Measurements from ENCODE around the gene HNRNPF. TPM values are rescaled to one million over a fixed set of nuclear protein-coding genes. Genes with fewer than 3 reads are reported as not detected.
A peak's percentile ranks its signal among the peaks of the same experiment; 100 is the strongest.

HNRNPF gene
- total RNA-seq, 2 experiments from 2014 or later = 86.5 to 87.9 TPM

GRCh38 chr10:43404704-43405084, 4.3 kb downstream of the HNRNPF start:
- H3K4me3 ChIP-seq (ENCODE audit: low read length) = peak overlapping the region; percentile 80
- CTCF ChIA-PET = no interaction called here
- H3K27ac ChIP-seq (ENCODE audit: low read depth in 1 of 2, low read length in 2 of 2) = peak overlapping the region; percentile 62 to 65
- Mint-ChIP-seq H3K9me3 (no peaks in the 10 kb centered on the region), H3K27ac (peak overlapping the region; percentile 93), H3K4me1 (ENCODE audit: low read depth) (peaks cover 71% of the 10 kb centered on the region), H3K36me3 (ENCODE audit: low read depth) (peaks cover 86% of the 10 kb centered on the region), H3K27me3 (no peaks in the 10 kb centered on the region), H3K4me3 (peak overlapping the region; percentile 89)
- DNase-seq (peak in 3 of 14 experiments; percentile 41 to 78 (median 43)), ATAC-seq (ENCODE audit: poor library complexity) (no peak)
- peaks cover 18% of the 10 kb centered on the region for H3K36me3 ChIP-seq (ENCODE audit: insufficient read depth, low read length)
- no peaks in the 10 kb centered on the region for H3K27me3 ChIP-seq (ENCODE audit: control insufficient read depth in 1 of 2, insufficient read depth in 2 of 2, low read length in 2 of 2)
- peaks cover 68% of the 10 kb centered on the region for H3K4me1 ChIP-seq (ENCODE audit: insufficient read depth, low read length)
- intact Hi-C loops (cut with DNase I, micrococcal nuclease) = no loop called here
- no peaks in the 10 kb centered on the region for H3K9me3 ChIP-seq (ENCODE audit: control insufficient read depth in 1 of 2, insufficient read depth in 1 of 2, low read length in 2 of 2)
- POLR2A ChIA-PET = interaction anchor here (3.7 to 3.9 kb wide), 2 partner anchors 7 to 15 kb away, joined by 36 to 54 read pairs; no protein-coding TSS in a partner anchor
- TF ChIP-seq, protein P1, sequence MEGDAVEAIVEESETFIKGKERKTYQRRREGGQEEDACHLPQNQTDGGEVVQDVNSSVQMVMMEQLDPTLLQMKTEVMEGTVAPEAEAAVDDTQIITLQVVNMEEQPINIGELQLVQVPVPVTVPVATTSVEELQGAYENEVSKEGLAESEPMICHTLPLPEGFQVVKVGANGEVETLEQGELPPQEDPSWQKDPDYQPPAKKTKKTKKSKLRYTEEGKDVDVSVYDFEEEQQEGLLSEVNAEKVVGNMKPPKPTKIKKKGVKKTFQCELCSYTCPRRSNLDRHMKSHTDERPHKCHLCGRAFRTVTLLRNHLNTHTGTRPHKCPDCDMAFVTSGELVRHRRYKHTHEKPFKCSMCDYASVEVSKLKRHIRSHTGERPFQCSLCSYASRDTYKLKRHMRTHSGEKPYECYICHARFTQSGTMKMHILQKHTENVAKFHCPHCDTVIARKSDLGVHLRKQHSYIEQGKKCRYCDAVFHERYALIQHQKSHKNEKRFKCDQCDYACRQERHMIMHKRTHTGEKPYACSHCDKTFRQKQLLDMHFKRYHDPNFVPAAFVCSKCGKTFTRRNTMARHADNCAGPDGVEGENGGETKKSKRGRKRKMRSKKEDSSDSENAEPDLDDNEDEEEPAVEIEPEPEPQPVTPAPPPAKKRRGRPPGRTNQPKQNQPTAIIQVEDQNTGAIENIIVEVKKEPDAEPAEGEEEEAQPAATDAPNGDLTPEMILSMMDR (IDR thresholded peaks at IDR 0.05) = no peak

DNA sequence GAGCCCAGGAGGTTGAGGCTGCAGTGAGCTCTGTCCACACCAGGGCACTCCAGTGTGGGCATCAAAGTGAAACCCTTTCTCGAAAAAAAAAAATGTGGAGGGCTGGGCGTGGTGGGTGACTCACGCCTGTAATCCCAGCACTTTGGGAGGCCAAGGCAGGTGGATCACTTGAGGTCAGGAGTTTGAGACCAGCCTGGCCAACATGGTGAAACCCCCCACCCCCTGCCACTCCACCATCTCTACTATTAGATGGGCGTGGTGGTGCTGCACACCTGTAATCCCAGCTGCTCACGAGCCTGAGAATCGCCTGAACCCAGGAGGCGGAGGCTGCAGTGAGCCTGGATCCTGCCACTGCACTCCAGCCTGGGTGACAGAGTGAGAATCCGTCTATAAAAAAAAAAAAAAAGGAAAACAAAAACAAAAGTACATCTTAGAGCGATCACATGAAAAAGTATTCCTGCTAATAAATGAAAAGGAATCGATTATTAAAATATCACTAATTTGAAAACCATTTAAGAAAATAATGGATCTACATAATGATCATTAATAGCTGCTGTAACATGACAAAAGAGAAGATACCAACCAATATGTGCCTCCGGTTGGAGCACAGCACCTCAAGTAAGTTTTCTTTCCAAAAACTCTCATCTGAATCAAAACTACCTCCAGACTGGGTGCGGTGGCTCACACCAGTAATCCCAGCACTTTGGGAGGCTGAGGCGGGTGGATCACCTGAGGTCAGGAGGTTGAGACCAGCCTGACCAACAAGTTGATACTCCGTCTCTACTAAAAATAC, 4.9 kb downstream of the HNRNPF start:
- POLR2A ChIA-PET = no interaction called here
- intact Hi-C loops (cut with DNase I, micrococcal nuclease) = no loop called here

DNA sequence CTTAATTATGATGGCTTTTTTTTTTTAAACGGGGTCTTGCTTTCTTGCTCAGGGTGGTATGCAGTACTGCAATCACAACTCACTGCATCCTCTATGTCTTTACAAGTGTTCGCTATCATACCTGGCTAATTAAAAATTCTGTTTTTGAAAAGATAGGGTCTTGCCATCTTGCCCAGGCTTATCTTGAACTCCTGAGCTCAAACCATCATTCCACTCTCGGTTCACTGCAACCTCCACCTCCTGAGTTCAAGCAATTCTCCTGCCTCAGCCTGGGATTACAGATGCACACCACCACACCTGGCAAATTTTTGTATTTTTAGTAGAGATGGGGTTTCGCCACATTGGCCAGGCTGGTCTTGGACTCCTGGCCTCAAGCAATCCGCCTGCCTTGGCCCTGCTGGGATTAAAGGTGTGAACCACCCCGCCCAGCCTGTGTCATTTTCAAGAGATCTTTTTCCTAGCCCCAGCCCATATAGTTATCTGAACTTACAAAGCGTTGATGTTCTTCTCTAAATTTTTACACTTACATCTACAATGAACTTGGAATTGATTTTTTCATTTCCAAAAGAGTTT, 6.0 kb downstream of the HNRNPF start:
- intact Hi-C loops (cut with DNase I, micrococcal nuclease) = no loop called here
- POLR2A ChIA-PET = interaction anchor here (0.8 to 1.0 kb wide), 3 partner anchors 12 to 34 kb away, joined by 3 read pairs; partner anchors contain the start of gene ZNF487
- peaks cover 25% of the 10 kb centered on the region for H3K36me3 ChIP-seq (ENCODE audit: insufficient read depth, low read length)
- no peak overlapping the region for H3K4me3 ChIP-seq (ENCODE audit: low read length)
- Mint-ChIP-seq H3K4me3 (peak overlapping the region; percentile 79), H3K4me1 (ENCODE audit: low read depth) (peaks cover 76% of the 10 kb centered on the region), H3K27me3 (no peaks in the 10 kb centered on the region), H3K36me3 (ENCODE audit: low read depth) (peaks cover 75% of the 10 kb centered on the region), H3K9me3 (no peaks in the 10 kb centered on the region), H3K27ac (peak overlapping the region; percentile 93)
- no peaks in the 10 kb centered on the region for H3K9me3 ChIP-seq (ENCODE audit: control insufficient read depth in 1 of 2, insufficient read depth in 1 of 2, low read length in 2 of 2)
- no peak overlapping the region for H3K27ac ChIP-seq (ENCODE audit: low read depth in 1 of 2, low read length in 2 of 2)
- TF ChIP-seq, protein P1 (IDR thresholded peaks at IDR 0.05) = no peak
- H3K4me1 ChIP-seq (ENCODE audit: insufficient read depth, low read length) = peaks cover 71% of the 10 kb centered on the region
- H3K27me3 ChIP-seq (ENCODE audit: control insufficient read depth in 1 of 2, insufficient read depth in 2 of 2, low read length in 2 of 2) = no peaks in the 10 kb centered on the region
- CTCF ChIA-PET = no interaction called here
- no peak for DNase-seq
- ATAC-seq (ENCODE audit: poor library complexity) = no peak

More for the DNA sequence above, 4.9 kb downstream of the HNRNPF start:
- no peaks in the 10 kb centered on the region for H3K27me3 ChIP-seq (ENCODE audit: control insufficient read depth in 1 of 2, insufficient read depth in 2 of 2, low read length in 2 of 2)
- Mint-ChIP-seq H3K4me3 (peak overlapping the region; percentile 89), H3K27me3 (no peaks in the 10 kb centered on the region), H3K36me3 (ENCODE audit: low read depth) (peaks cover 86% of the 10 kb centered on the region), H3K9me3 (no peaks in the 10 kb centered on the region), H3K27ac (peak overlapping the region; percentile 93), H3K4me1 (ENCODE audit: low read depth) (peaks cover 71% of the 10 kb centered on the region)
- H3K4me3 ChIP-seq (ENCODE audit: low read length) = peak overlapping the region; percentile 80
- DNase-seq (peak in 1 of 14 experiments; percentile 46), ATAC-seq (ENCODE audit: poor library complexity) (no peak)
- H3K36me3 ChIP-seq (ENCODE audit: insufficient read depth, low read length) = peaks cover 24% of the 10 kb centered on the region
- peaks cover 69% of the 10 kb centered on the region for H3K4me1 ChIP-seq (ENCODE audit: insufficient read depth, low read length)
- CTCF ChIA-PET = no interaction called here
- TF ChIP-seq, protein P1 (IDR thresholded peaks at IDR 0.05) = no peak
- H3K27ac ChIP-seq (ENCODE audit: low read depth in 1 of 2, low read length in 2 of 2) = peak overlapping the region; percentile 62 to 65
- no peaks in the 10 kb centered on the region for H3K9me3 ChIP-seq (ENCODE audit: control insufficient read depth in 1 of 2, insufficient read depth in 1 of 2, low read length in 2 of 2)

Data from CD4-positive, alpha-beta T cell (primary cell).